Fibroblast of lung (primary cell): ENCODE measurements around the gene CCDC88C. TPM values are rescaled to one million over a fixed set of nuclear protein-coding genes. Genes with fewer than 3 reads are reported as not detected.

Experiments
- DNase-seq, 2 donors: peaks; one replicate each; pipeline versions ENCODE4 v3.0.0 to v3.0.0-alpha.2; 2010; ENCODE audit warnings: low read depth in 2 of 2
- H2AFZ ChIP-seq: 2 replicates; pipeline ENCODE4 v1.5.1; 2012; ENCODE audit warnings: low read length, control low read depth, inconsistent platforms
- H3K27ac ChIP-seq: 2 replicates; pipeline ENCODE4 v1.5.1; 2011; ENCODE audit warnings: low read length, control low read depth; ENCODE audit not compliant: insufficient read depth
- H3K27me3 ChIP-seq: 2 replicates; pipeline ENCODE4 v1.5.1; 2011; ENCODE audit warnings: mild to moderate bottlenecking, low read length; ENCODE audit not compliant: control insufficient read depth, insufficient read depth
- H3K36me3 ChIP-seq: 2 replicates; pipeline ENCODE4 v1.5.1; 2011; ENCODE audit warnings: low read length; ENCODE audit not compliant: control insufficient read depth, insufficient read depth
- H3K4me1 ChIP-seq: 2 replicates; pipeline ENCODE4 v1.5.1; 2011; ENCODE audit warnings: low read length; ENCODE audit not compliant: control insufficient read depth, insufficient read depth; ENCODE audit errors: extremely low read depth
- H3K4me2 ChIP-seq: 2 replicates; pipeline ENCODE4 v1.5.1; 2011; ENCODE audit warnings: low read length, control low read depth; ENCODE audit not compliant: insufficient read depth; ENCODE audit errors: extremely low read depth
- H3K4me3 ChIP-seq, 4 experiments: fragments of 200-600 bp in 1 of 4; sonication (generic) in 1 of 4; replicated peaks in 1 of 4; 2 replicates each; pipeline ENCODE4 v1.5.1; 2011 to 2016; ENCODE audit warnings: low read length in 4 of 4, low read depth in 3 of 4, mild to moderate bottlenecking in 3 of 4, control low read depth in 2 of 4, inconsistent platforms in 1 of 4, mixed read lengths in 1 of 4; ENCODE audit not compliant: insufficient read depth in 1 of 4; ENCODE audit errors: control extremely low read depth in 1 of 4
- H3K79me2 ChIP-seq: 2 replicates; pipeline ENCODE4 v1.5.1; 2012; ENCODE audit warnings: mild to moderate bottlenecking, low read length, inconsistent platforms; ENCODE audit not compliant: control insufficient read depth, insufficient read depth
- H3K9ac ChIP-seq: 2 replicates; pipeline ENCODE4 v1.5.1; 2011; ENCODE audit warnings: mild to moderate bottlenecking, low read length, control low read depth; ENCODE audit not compliant: insufficient read depth
- H3K9me3 ChIP-seq: 2 replicates; pipeline ENCODE4 v1.5.1; 2012; ENCODE audit warnings: low read depth, low read length; ENCODE audit not compliant: control insufficient read depth, insufficient read depth
- H4K20me1 ChIP-seq: 2 replicates; pipeline ENCODE4 v1.5.1; 2011; ENCODE audit warnings: low read length; ENCODE audit not compliant: control insufficient read depth, insufficient read depth; ENCODE audit errors: extremely low read depth
- CTCF ChIP-seq, 2 donors: IDR thresholded peaks in 1 of 2; conservative IDR thresholded peaks in 1 of 2; 1 replicate in 1 of 2; 2 replicates in 1 of 2; pipeline ENCODE4 v1.5.1; 2011 to 2012; ENCODE audit warnings: low read length in 2 of 2, control low read depth in 1 of 2, inconsistent platforms in 1 of 2, low read depth in 1 of 2, mild to moderate bottlenecking in 1 of 2
- EZH2 ChIP-seq: IDR thresholded peaks from 2 replicates; pipeline ENCODE4 v1.5.1; 2012; ENCODE audit warnings: low read length, control low read depth, mild to moderate bottlenecking; ENCODE audit errors: missing control alignments
- polyA plus RNA-seq, 2 donors: library from polyadenylated mRNA; depleted of rRNA in 1 of 2; stranded (reverse) in 1 of 2; unstranded in 1 of 2; fragments of >200 nt; gene quantifications; 2 replicates each; pipeline ENCODE4 v1.2.1, GENCODE V29; 2011 to 2012; ENCODE audit warnings: missing spikeins in 1 of 2
- total RNA-seq: library from RNA; depleted of rRNA; stranded (reverse); fragments of >200 nt; gene quantifications from 2 replicates; pipeline ENCODE4 v1.2.1, GENCODE V29; 2014

Gene CCDC88C
- total and polyA plus RNA-seq, 2 donors (not counting 1 experiment from before 2014, with no cell fraction given), result 0.02 to 0.17 TPM

GRCh38 chr14:91330856-91331255 lies 86.8 kb downstream of the CCDC88C start:
- no peak overlapping the region for H2AFZ ChIP-seq
- peaks cover 4% of the 10 kb centered on the region for H3K27me3 ChIP-seq
- H3K36me3 ChIP-seq, result no peaks in the 10 kb centered on the region
- H3K27ac ChIP-seq, result no peak overlapping the region
- H3K9ac ChIP-seq, result no peak overlapping the region
- no peaks in the 10 kb centered on the region for H4K20me1 ChIP-seq
- H3K4me2 ChIP-seq, result no peak overlapping the region
- TF ChIP-seq CTCF (conservative IDR thresholded peaks at IDR 0.05 in 1 of 2, IDR thresholded peaks at IDR 0.05 in 1 of 2; ENCODE audit: low read depth in 1 of 2, low read length in 2 of 2) (no peak), EZH2 (no peak)
- no peaks in the 10 kb centered on the region for H3K4me1 ChIP-seq
- no peaks in the 10 kb centered on the region for H3K79me2 ChIP-seq
- DNase-seq, result no peak
- no peaks in the 10 kb centered on the region for H3K9me3 ChIP-seq
- H3K4me3 ChIP-seq, result no peak overlapping the region

GRCh38 chr14:91330096-91330696 lies 87.4 kb downstream of the CCDC88C start:
- DNase-seq, result no peak
- H3K27ac ChIP-seq, result no peak overlapping the region
- H2AFZ ChIP-seq, result no peak overlapping the region

GRCh38 chr14:91329486-91330014 lies 88.1 kb downstream of the CCDC88C start:
- Histone ChIP-seq H3K27me3 (peaks cover 4% of the 10 kb centered on the region), H3K27ac (no peak overlapping the region), H3K9ac (no peak overlapping the region), H3K4me2 (no peak overlapping the region), H3K79me2 (no peaks in the 10 kb centered on the region), H3K36me3 (no peaks in the 10 kb centered on the region), H3K9me3 (no peaks in the 10 kb centered on the region), H2AFZ (no peak overlapping the region), H4K20me1 (no peaks in the 10 kb centered on the region), H3K4me3 (no peak overlapping the region), H3K4me1 (no peaks in the 10 kb centered on the region)
- no peak for DNase-seq
- TF ChIP-seq EZH2 (no peak), CTCF (conservative IDR thresholded peaks at IDR 0.05 in 1 of 2, IDR thresholded peaks at IDR 0.05 in 1 of 2; ENCODE audit: low read depth in 1 of 2, low read length in 2 of 2) (no peak)

More at GRCh38 chr14:91330096-91330696, 87.4 kb downstream of the CCDC88C start:
- Histone ChIP-seq H3K79me2 (no peaks in the 10 kb centered on the region), H3K9me3 (no peaks in the 10 kb centered on the region), H4K20me1 (no peaks in the 10 kb centered on the region), H3K36me3 (no peaks in the 10 kb centered on the region), H3K4me1 (no peaks in the 10 kb centered on the region), H3K27me3 (peaks cover 4% of the 10 kb centered on the region), H3K4me3 (no peak overlapping the region), H3K4me2 (no peak overlapping the region), H3K9ac (no peak overlapping the region)
- no peak for TF ChIP-seq CTCF (conservative IDR thresholded peaks at IDR 0.05 in 1 of 2, IDR thresholded peaks at IDR 0.05 in 1 of 2; ENCODE audit: low read depth in 1 of 2, low read length in 2 of 2)
- no peak for TF ChIP-seq EZH2
